Smooth muscle cell (in vitro differentiated cells): ENCODE results near the gene GPD2. TPM values are rescaled to one million over a fixed set of nuclear protein-coding genes. Genes with fewer than 3 reads are reported as not detected.

Experiments used
- DNase-seq: peaks from one replicate; lab custom pipeline; 2025; ENCODE audit not compliant: unreplicated experiment; lab: John Stamatoyannopoulos, UW
- H2AFZ ChIP-seq: fragments of 200-600 bp; sonication (generic); 2 replicates; pipeline ENCODE4 v1.6.0; 2016; ENCODE audit warnings: antibody characterized with exemption, low read depth, mild to moderate bottlenecking
- H3F3A ChIP-seq: fragments of 200-600 bp; sonication (generic); 2 replicates; pipeline ENCODE4 v1.6.0; 2017; ENCODE audit warnings: antibody characterized with exemption, low read depth
- H3K27ac ChIP-seq: fragments of 200-600 bp; sonication (generic); 2 replicates; pipeline ENCODE4 v1.5.1; 2016; ENCODE audit warnings: low read depth, mild to moderate bottlenecking
- H3K27me3 ChIP-seq: fragments of 200-600 bp; sonication (generic); 2 replicates; pipeline ENCODE4 v1.6.1; 2016; ENCODE audit warnings: low read depth, mild to moderate bottlenecking
- H3K36me3 ChIP-seq: fragments of 200-600 bp; sonication (generic); 2 replicates; pipeline ENCODE4 v1.5.1; 2016; ENCODE audit warnings: low read depth
- H3K4me1 ChIP-seq: fragments of 200-600 bp; sonication (generic); 2 replicates; pipeline ENCODE4 v1.5.1; 2016; ENCODE audit warnings: low read depth
- H3K4me2 ChIP-seq: fragments of 200-600 bp; sonication (generic); 2 replicates; pipeline ENCODE4 v1.6.0; 2016; ENCODE audit warnings: mild to moderate bottlenecking
- H3K4me3 ChIP-seq: fragments of 200-600 bp; sonication (generic); 2 replicates; pipeline ENCODE4 v1.5.1; 2016; ENCODE audit warnings: mild to moderate bottlenecking
- H3K79me2 ChIP-seq: fragments of 200-600 bp; sonication (generic); 2 replicates; pipeline ENCODE4 v1.6.0; 2016; ENCODE audit warnings: low read depth, mild to moderate bottlenecking
- H3K9ac ChIP-seq: fragments of 200-600 bp; sonication (generic); 2 replicates; pipeline ENCODE4 v1.6.0; 2016; ENCODE audit warnings: low read depth
- H3K9me3 ChIP-seq: fragments of 200-600 bp; sonication (generic); replicated peaks from 2 replicates; pipeline ENCODE4 v1.5.1; 2016; ENCODE audit warnings: low read depth
- H4K20me1 ChIP-seq: fragments of 200-600 bp; sonication (generic); 2 replicates; pipeline ENCODE4 v1.6.0; 2016; ENCODE audit warnings: low read depth
- CTCF ChIP-seq: fragments of 200-600 bp; sonication (generic); IDR thresholded peaks from 2 replicates; pipeline ENCODE4 v1.5.1; 2017; ENCODE audit warnings: borderline replicate concordance, mild to moderate bottlenecking, antibody characterized with exemption; ENCODE audit not compliant: insufficient read depth, poor library complexity, severe bottlenecking
- WGBS: methylation state at CpG from one replicate; pipeline ENCODE4 v1.1.7; 2016; ENCODE audit warnings: low lambda C conversion rate; 5-methylcytosine and 5-hydroxymethylcytosine counted together
- polyA plus RNA-seq: library from polyadenylated mRNA; unstranded; fragments of >200 nt; fragmentation: Nextera tagmentation; extraction: Ambion mirVana; gene quantifications from 2 replicates; pipeline ENCODE4 v1.2.1, GENCODE V29; 2016
- total RNA-seq: library from RNA; depleted of rRNA; stranded (reverse); fragments of >200 nt; gene quantifications from 2 replicates; pipeline ENCODE4 v1.2.3, GENCODE V29; 2014

GPD2 gene
- total and polyA plus RNA-seq, 2 experiments from 2014 or later = 5.6 to 25.8 TPM

- Histone ChIP-seq H3K9ac (no peak overlapping the region), H3K27me3 (no peaks in the 10 kb centered on the region), H3K4me2 (no peak overlapping the region), H3K27ac (no peak overlapping the region), H3K9me3 (no peaks in the 10 kb centered on the region), H3K4me1 (no peaks in the 10 kb centered on the region), H4K20me1 (no peaks in the 10 kb centered on the region), H3K4me3 (no peak overlapping the region), H3K79me2 (no peaks in the 10 kb centered on the region), H3F3A (no peaks in the 10 kb centered on the region), H2AFZ (no peak overlapping the region), H3K36me3 (peaks cover 6% of the 10 kb centered on the region)
- DNase-seq = no peak
- no peak for TF ChIP-seq CTCF
Observed at GRCh38 chr2:156574112-156574511, 137.9 kb downstream of the GPD2 start.

GRCh38 chr2:156576005-156576404 lies 139.8 kb downstream of the GPD2 start:
- H4K20me1 ChIP-seq = no peaks in the 10 kb centered on the region
- H3K36me3 ChIP-seq = peaks cover 6% of the 10 kb centered on the region
- H3K27me3 ChIP-seq = no peaks in the 10 kb centered on the region
- no peaks in the 10 kb centered on the region for H3K9me3 ChIP-seq
- H3K79me2 ChIP-seq = no peaks in the 10 kb centered on the region
- no peak overlapping the region for H3K27ac ChIP-seq
- DNase-seq = no peak
- no peaks in the 10 kb centered on the region for H3F3A ChIP-seq
- H3K4me2 ChIP-seq = no peak overlapping the region
- TF ChIP-seq CTCF = no peak
- H3K4me1 ChIP-seq = no peaks in the 10 kb centered on the region
- no peak overlapping the region for H2AFZ ChIP-seq
- WGBS = 85% methylated on average over 3 of the region's 3 CpGs
- H3K9ac ChIP-seq = no peak overlapping the region
- H3K4me3 ChIP-seq = no peak overlapping the region

GRCh38 chr2:156580501-156580900 lies 144.3 kb downstream of the GPD2 start:
- TF ChIP-seq CTCF = no peak
- Histone ChIP-seq H3K36me3 (no peaks in the 10 kb centered on the region), H3K9ac (no peak overlapping the region), H3K27ac (no peak overlapping the region), H3K4me2 (no peak overlapping the region), H3F3A (no peaks in the 10 kb centered on the region), H4K20me1 (no peaks in the 10 kb centered on the region), H2AFZ (no peak overlapping the region), H3K79me2 (no peaks in the 10 kb centered on the region), H3K9me3 (no peaks in the 10 kb centered on the region), H3K4me1 (no peaks in the 10 kb centered on the region), H3K4me3 (no peak overlapping the region), H3K27me3 (no peaks in the 10 kb centered on the region)
- DNase-seq = no peak

GRCh38 chr2:156581280-156581679 lies 145.1 kb downstream of the GPD2 start:
- Histone ChIP-seq H3K27ac (no peak overlapping the region), H3K36me3 (no peaks in the 10 kb centered on the region), H3K9me3 (no peaks in the 10 kb centered on the region), H3K4me3 (no peak overlapping the region), H3K79me2 (no peaks in the 10 kb centered on the region), H3F3A (no peaks in the 10 kb centered on the region), H3K4me1 (no peaks in the 10 kb centered on the region), H3K4me2 (no peak overlapping the region), H2AFZ (no peak overlapping the region), H3K27me3 (no peaks in the 10 kb centered on the region), H3K9ac (no peak overlapping the region), H4K20me1 (no peaks in the 10 kb centered on the region)
- DNase-seq = no peak
- 94% methylated on average over 2 of the region's 2 CpGs for WGBS
- no peak for TF ChIP-seq CTCF
